Measurements from ENCODE around the gene ETS2. TPM values are rescaled to one million over a fixed set of nuclear protein-coding genes. Genes with fewer than 3 reads are reported as not detected.
A peak's percentile ranks its signal among the peaks of the same experiment; 100 is the strongest.

ETS2 gene
- total RNA-seq, 1 donor from 2014 or later = 13.6 TPM

GRCh38 chr21:38769191-38769780 is 36.4 kb upstream of the ETS2 start:
- Mint-ChIP-seq H3K27me3 (ENCODE audit: low read depth) (no peaks in the 10 kb centered on the region), H3K9me3 (ENCODE audit: low read depth) (peaks cover 8% of the 10 kb centered on the region), H3K4me3 (ENCODE audit: unreplicated experiment) (no peak overlapping the region), H3K4me1 (ENCODE audit: low read depth) (peaks cover 44% of the 10 kb centered on the region), H3K27ac (ENCODE audit: unreplicated experiment) (peak overlapping the region; percentile 93), H3K36me3 (ENCODE audit: low read depth) (peaks cover 2% of the 10 kb centered on the region)
- DNase-seq (ENCODE audit: low spot score) = no peak
- TF ChIP-seq CTCF (IDR thresholded peaks at IDR 0.05) = no peak

DNA sequence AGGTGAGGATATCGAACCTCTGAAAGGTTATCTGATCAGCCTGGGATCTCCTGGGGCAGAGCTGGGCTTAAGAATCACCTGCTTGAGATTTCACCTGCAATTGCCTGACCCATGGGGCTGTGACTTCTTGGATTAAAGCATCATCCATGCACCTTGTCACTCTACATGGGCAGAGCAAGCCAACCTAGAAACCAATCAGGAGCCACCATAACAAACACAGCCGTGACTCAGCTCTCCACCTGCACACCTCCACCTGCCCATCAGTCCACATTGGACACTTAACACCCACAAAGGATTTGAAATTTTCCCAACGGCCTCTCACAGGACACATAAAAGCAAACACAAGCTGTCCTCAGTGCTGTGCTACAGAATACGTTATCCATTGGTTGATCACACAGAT is 35.1 kb upstream of the ETS2 start:
- H3K27me3 Mint-ChIP-seq (ENCODE audit: low read depth) = no peaks in the 10 kb centered on the region
- H3K4me1 Mint-ChIP-seq (ENCODE audit: low read depth) = peaks cover 46% of the 10 kb centered on the region
- no peak overlapping the region for H3K4me3 Mint-ChIP-seq (ENCODE audit: unreplicated experiment)
- no peak for DNase-seq (ENCODE audit: low spot score)
- no peak overlapping the region for H3K27ac Mint-ChIP-seq (ENCODE audit: unreplicated experiment)
- no peaks in the 10 kb centered on the region for H3K36me3 Mint-ChIP-seq (ENCODE audit: low read depth)
- H3K9me3 Mint-ChIP-seq (ENCODE audit: low read depth) = peaks cover 6% of the 10 kb centered on the region
- no peak for TF ChIP-seq CTCF (IDR thresholded peaks at IDR 0.05)

DNA sequence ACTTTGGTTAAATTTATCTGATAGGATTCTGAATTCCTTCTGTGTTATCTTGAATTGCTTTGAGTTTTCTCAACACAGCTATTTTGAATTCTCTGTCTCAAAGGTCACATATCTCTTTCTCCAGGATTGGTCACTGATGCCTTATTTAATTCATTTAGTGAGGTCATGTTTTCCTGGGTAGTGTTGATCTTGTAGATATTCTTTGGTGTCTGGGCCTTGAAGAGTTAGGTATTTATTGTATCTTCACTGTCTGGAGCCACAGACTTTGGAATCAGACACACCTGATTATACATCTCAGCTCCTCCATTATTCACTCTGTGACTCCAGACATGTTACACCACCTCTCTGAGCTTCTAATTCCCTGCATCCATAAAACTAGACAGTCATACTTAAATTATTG is 34.2 kb upstream of the ETS2 start:
- no peak for DNase-seq (ENCODE audit: low spot score)
- no peak overlapping the region for H3K27ac Mint-ChIP-seq (ENCODE audit: unreplicated experiment)
- H3K4me3 Mint-ChIP-seq (ENCODE audit: unreplicated experiment) = no peak overlapping the region
- H3K36me3 Mint-ChIP-seq (ENCODE audit: low read depth) = no peaks in the 10 kb centered on the region
- no peaks in the 10 kb centered on the region for H3K27me3 Mint-ChIP-seq (ENCODE audit: low read depth)
- H3K9me3 Mint-ChIP-seq (ENCODE audit: low read depth) = no peaks in the 10 kb centered on the region
- peaks cover 47% of the 10 kb centered on the region for H3K4me1 Mint-ChIP-seq (ENCODE audit: low read depth)
- no peak for TF ChIP-seq CTCF (IDR thresholded peaks at IDR 0.05)

DNA sequence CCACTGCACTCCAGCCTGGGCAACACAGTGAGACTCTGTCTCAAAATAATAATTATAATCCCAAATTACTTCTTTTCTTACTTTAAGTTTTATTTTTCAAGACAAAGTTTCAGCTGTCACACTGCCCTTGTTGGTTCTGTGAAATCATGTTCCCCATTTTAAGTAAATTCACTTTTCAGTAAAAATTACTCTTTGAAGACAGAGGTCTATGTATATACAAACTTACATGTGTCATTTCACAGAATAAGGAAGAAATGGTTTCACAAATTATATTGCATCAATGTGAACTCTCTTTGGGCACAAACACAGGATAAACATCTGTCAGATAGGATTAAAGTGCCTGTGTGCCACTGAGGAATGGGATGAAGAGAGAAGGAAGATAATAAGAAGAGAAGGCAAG is 33.1 kb upstream of the ETS2 start:
- no peak for DNase-seq (ENCODE audit: low spot score)
- Mint-ChIP-seq H3K27ac (ENCODE audit: unreplicated experiment) (peak overlapping the region; percentile 67), H3K36me3 (ENCODE audit: low read depth) (no peaks in the 10 kb centered on the region), H3K4me1 (ENCODE audit: low read depth) (peaks cover 46% of the 10 kb centered on the region), H3K4me3 (ENCODE audit: unreplicated experiment) (no peak overlapping the region), H3K27me3 (ENCODE audit: low read depth) (no peaks in the 10 kb centered on the region), H3K9me3 (ENCODE audit: low read depth) (no peaks in the 10 kb centered on the region)
- TF ChIP-seq CTCF (IDR thresholded peaks at IDR 0.05) = no peak

DNA sequence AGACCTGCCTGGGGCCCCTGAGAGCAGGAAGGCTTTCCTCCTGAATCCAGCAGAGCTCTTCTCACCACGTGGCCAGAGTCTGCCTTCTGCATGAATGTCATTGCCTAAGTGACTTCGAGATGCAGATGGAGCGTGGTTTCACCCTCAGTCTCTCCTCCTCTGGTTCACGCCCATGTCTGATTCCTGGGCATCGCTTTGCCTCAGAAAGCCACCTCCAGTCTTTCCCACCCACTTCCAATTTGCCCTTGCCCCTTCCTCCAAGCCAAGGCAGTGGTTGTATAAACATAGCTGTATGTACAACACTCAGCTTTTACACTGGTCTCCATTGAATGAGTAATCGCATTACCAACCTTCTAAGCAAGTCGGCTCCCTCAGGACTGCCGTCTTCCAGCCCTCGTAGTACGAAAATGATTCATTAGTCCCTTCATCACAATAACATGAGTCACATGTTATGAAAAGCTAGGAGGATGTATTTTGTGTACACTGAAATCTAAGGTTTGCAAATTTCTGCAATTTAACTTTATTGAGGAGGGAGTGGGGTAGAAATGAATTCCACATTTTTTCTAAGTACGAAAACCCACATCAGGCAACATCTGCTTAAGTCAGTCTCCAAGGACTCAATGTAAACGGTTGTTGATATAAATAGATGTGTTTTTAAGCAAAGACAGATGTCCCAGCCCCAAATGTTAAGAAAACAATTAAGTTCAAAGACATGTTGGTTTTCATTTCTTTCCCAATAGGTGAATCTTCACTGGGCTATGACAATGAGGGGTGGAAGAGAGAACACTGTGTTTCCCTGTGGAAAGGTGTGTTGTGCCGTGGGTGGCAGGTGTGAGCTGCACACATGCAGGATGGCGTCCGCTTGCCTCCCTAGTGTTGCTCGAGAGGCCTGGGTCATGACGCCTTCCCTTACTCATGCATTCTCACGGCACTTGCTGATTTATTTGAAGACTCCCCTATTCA is 32.3 kb upstream of the ETS2 start:
- H3K4me3 Mint-ChIP-seq (ENCODE audit: unreplicated experiment) = no peak overlapping the region
- peaks cover 39% of the 10 kb centered on the region for H3K4me1 Mint-ChIP-seq (ENCODE audit: low read depth)
- DNase-seq (ENCODE audit: low spot score) = no peak
- peak overlapping the region; percentile 67 for H3K27ac Mint-ChIP-seq (ENCODE audit: unreplicated experiment)
- no peaks in the 10 kb centered on the region for H3K36me3 Mint-ChIP-seq (ENCODE audit: low read depth)
- no peaks in the 10 kb centered on the region for H3K27me3 Mint-ChIP-seq (ENCODE audit: low read depth)
- TF ChIP-seq CTCF (IDR thresholded peaks at IDR 0.05) = no peak
- peaks cover 2% of the 10 kb centered on the region for H3K9me3 Mint-ChIP-seq (ENCODE audit: low read depth)

Data from chondrocyte (in vitro differentiated cells).